ENCODE data around the gene GPR75.
A peak's percentile ranks its signal among the peaks of the same experiment; 100 is the strongest.
"Not testable (repeated sequence)": the region's sequence is repeated elsewhere in the genome, so short reads cannot be mapped to it uniquely, and the experiment has no call there.

DNA sequence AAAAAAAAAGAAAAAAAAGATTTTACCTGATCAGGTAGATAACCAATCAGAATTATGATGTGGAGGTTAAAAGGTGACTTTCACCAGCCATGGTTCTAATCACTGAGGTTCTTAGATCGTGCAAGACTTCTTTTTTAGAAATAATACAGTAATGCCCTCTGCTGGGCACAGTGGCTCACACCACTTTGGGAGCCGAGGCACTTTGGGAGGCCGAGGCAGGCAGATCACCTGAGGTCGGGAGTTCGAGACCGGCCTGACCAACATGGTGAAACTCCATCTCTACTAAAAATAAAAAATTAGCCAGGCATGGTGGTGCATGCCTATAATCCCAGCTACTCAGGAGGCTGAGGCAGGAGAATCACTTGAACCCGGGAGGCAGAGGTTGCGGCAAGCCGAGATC lies 36.1 kb downstream of the GPR75 start:
- TF ChIP-seq POLR2A (IDR thresholded peaks at IDR 0.05) = not testable (repeated sequence)
- TF ChIP-seq, protein P1, sequence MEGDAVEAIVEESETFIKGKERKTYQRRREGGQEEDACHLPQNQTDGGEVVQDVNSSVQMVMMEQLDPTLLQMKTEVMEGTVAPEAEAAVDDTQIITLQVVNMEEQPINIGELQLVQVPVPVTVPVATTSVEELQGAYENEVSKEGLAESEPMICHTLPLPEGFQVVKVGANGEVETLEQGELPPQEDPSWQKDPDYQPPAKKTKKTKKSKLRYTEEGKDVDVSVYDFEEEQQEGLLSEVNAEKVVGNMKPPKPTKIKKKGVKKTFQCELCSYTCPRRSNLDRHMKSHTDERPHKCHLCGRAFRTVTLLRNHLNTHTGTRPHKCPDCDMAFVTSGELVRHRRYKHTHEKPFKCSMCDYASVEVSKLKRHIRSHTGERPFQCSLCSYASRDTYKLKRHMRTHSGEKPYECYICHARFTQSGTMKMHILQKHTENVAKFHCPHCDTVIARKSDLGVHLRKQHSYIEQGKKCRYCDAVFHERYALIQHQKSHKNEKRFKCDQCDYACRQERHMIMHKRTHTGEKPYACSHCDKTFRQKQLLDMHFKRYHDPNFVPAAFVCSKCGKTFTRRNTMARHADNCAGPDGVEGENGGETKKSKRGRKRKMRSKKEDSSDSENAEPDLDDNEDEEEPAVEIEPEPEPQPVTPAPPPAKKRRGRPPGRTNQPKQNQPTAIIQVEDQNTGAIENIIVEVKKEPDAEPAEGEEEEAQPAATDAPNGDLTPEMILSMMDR (IDR thresholded peaks at IDR 0.05) = peak in 3 of 4 donors; percentile 10 to 41 (median 24)
